Stomach (tissue), 4 donors: Measurements from ENCODE around the gene PLEKHJ1.

Experiments
- CTCF ChIP-seq, 7 experiments: fragments of 450-650 bp in 4 of 7; fragments of 200-600 bp in 3 of 7; sonication (generic) in 3 of 7; IDR thresholded peaks; one replicate each; pipeline ENCODE4 v1.5.1; 2016 to 2019; ENCODE audit warnings: antibody characterized with exemption in 7 of 7, control low read depth in 2 of 7, mild to moderate bottlenecking in 1 of 7
- EP300 ChIP-seq: sonication (generic); formaldehyde crosslinking; IDR thresholded peaks from one replicate; pipeline ENCODE4 v1.6.1; 2017; ENCODE audit warnings: antibody characterized with exemption
- POLR2A ChIP-seq, 4 donors: fragments of 450-650 bp; IDR thresholded peaks; one replicate each; pipeline ENCODE4 v1.6.1; 2016; ENCODE audit warnings: antibody characterized with exemption in 4 of 4, control low read depth in 2 of 4, mild to moderate bottlenecking in 1 of 4, moderate library complexity in 1 of 4

- TF ChIP-seq POLR2A (IDR thresholded peaks at IDR 0.05): no peak
- TF ChIP-seq CTCF (IDR thresholded peaks at IDR 0.05): no peak
- TF ChIP-seq EP300: no peak
Measured at GRCh38 chr19:2210206-2210605, 25.9 kb downstream of the PLEKHJ1 start.
